ENCODE results near the gene SELE. TPM values are rescaled to one million over a fixed set of nuclear protein-coding genes. Genes with fewer than 3 reads are reported as not detected.

The SELE gene
- total RNA-seq, 1 donor from 2014 or later: not detected

DNA sequence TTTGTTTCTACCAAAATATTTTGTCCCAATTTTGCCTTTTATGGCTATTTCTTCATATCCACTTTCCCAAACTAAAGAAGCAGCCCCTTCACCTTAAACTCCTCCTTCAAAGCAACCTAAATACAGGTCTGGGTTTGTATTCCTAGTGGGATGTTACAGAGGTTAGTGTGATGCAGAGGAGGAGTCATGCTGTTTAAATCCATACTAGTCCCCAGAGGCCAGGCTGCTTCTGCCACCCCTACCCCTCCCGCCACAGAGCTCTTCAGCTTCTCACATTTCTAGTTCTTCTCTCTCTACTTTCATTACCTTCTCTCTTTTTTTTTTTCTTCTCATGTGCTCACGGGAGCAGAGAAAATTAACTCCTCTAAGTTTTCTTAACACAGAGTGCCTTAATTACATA, 51.8 kb downstream of the SELE start:
- no peak overlapping the region for H2AFZ ChIP-seq (replicated peaks)
- H3K9me3 ChIP-seq (ENCODE audit: low read depth): no peaks in the 10 kb centered on the region
- H3K9me3 Mint-ChIP-seq: no peaks in the 10 kb centered on the region
- H3K27me3 Mint-ChIP-seq (ENCODE audit: insufficient read depth, low read depth): peaks cover 3% of the 10 kb centered on the region
- no peaks in the 10 kb centered on the region for H3K36me3 ChIP-seq
- H3K4me1 Mint-ChIP-seq: peaks cover 21% of the 10 kb centered on the region
- no peak overlapping the region for H3K4me2 ChIP-seq
- no peak overlapping the region for H3K4me3 ChIP-seq
- no peaks in the 10 kb centered on the region for H3F3A ChIP-seq (ENCODE audit: low read depth)
- H3K27me3 ChIP-seq: peaks cover 59% of the 10 kb centered on the region
- no peaks in the 10 kb centered on the region for H3K36me3 Mint-ChIP-seq
- H3K4me3 Mint-ChIP-seq: no peak overlapping the region
- no peak for DNase-seq (ENCODE audit: low spot score)
- H3K27ac Mint-ChIP-seq: no peak overlapping the region
- H3K4me1 ChIP-seq: no peaks in the 10 kb centered on the region
- no peak overlapping the region for H3K9ac ChIP-seq
- no peaks in the 10 kb centered on the region for H4K20me1 ChIP-seq (ENCODE audit: low read depth)
- H3K79me2 ChIP-seq (ENCODE audit: low read depth): no peaks in the 10 kb centered on the region
- no peak for TF ChIP-seq EZH2phosphoT487 (IDR thresholded peaks at IDR 0.05)
- no peak for TF ChIP-seq EZH2 (IDR thresholded peaks at IDR 0.05)
- no peak for TF ChIP-seq CTCF (IDR thresholded peaks at IDR 0.05)
- no peak overlapping the region for H3K27ac ChIP-seq

DNA sequence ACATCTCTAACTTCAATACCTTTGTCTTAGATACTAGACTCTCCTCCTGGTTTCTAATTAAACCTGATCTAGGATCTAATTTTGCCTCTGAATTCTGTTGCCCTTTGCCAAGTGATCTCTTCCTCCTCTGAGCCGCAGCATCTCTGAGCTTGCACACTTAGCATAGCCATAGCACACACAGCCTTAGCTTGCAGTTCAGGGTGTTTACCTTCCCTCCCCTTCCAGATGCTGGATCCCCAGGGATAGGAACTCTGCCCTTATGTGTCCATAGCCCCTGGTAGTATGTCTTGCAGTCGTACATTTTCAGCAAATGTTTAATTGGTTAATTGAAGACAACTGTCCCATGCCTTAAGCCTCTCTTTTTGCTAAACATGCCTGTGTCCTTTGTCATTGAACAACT, 52.7 kb downstream of the SELE start:
- Mint-ChIP-seq H3K27me3 (ENCODE audit: insufficient read depth, low read depth) (peaks cover 3% of the 10 kb centered on the region), H3K36me3 (no peaks in the 10 kb centered on the region), H3K9me3 (no peaks in the 10 kb centered on the region), H3K27ac (no peak overlapping the region), H3K4me3 (no peak overlapping the region), H3K4me1 (peaks cover 21% of the 10 kb centered on the region)
- Histone ChIP-seq H2AFZ (replicated peaks) (no peak overlapping the region), H3K4me1 (no peaks in the 10 kb centered on the region), H3K79me2 (ENCODE audit: low read depth) (no peaks in the 10 kb centered on the region), H3K27ac (no peak overlapping the region), H3K36me3 (no peaks in the 10 kb centered on the region), H3K9me3 (ENCODE audit: low read depth) (no peaks in the 10 kb centered on the region), H4K20me1 (ENCODE audit: low read depth) (no peaks in the 10 kb centered on the region), H3K4me3 (no peak overlapping the region), H3K4me2 (no peak overlapping the region), H3K27me3 (peaks cover 59% of the 10 kb centered on the region), H3F3A (ENCODE audit: low read depth) (no peaks in the 10 kb centered on the region), H3K9ac (no peak overlapping the region)
- no peak for DNase-seq (ENCODE audit: low spot score)
- TF ChIP-seq CTCF (IDR thresholded peaks at IDR 0.05) (no peak), EZH2 (IDR thresholded peaks at IDR 0.05) (no peak), EZH2phosphoT487 (IDR thresholded peaks at IDR 0.05) (no peak)

- H3K9me3 ChIP-seq (ENCODE audit: low read depth): no peaks in the 10 kb centered on the region
- H3F3A ChIP-seq (ENCODE audit: low read depth): no peaks in the 10 kb centered on the region
- peaks cover 3% of the 10 kb centered on the region for H3K27me3 Mint-ChIP-seq (ENCODE audit: insufficient read depth, low read depth)
- H3K27me3 ChIP-seq: peaks cover 59% of the 10 kb centered on the region
- no peak overlapping the region for H3K27ac Mint-ChIP-seq
- no peaks in the 10 kb centered on the region for H4K20me1 ChIP-seq (ENCODE audit: low read depth)
- H2AFZ ChIP-seq (replicated peaks): no peak overlapping the region
- H3K9ac ChIP-seq: no peak overlapping the region
- no peaks in the 10 kb centered on the region for H3K36me3 Mint-ChIP-seq
- no peak for DNase-seq (ENCODE audit: low spot score)
- H3K4me3 Mint-ChIP-seq: no peak overlapping the region
- H3K79me2 ChIP-seq (ENCODE audit: low read depth): no peaks in the 10 kb centered on the region
- no peak overlapping the region for H3K27ac ChIP-seq
- H3K4me2 ChIP-seq: no peak overlapping the region
- H3K4me1 ChIP-seq: no peaks in the 10 kb centered on the region
- H3K9me3 Mint-ChIP-seq: no peaks in the 10 kb centered on the region
- no peak for TF ChIP-seq EZH2phosphoT487 (IDR thresholded peaks at IDR 0.05)
- no peak for TF ChIP-seq CTCF (IDR thresholded peaks at IDR 0.05)
- TF ChIP-seq EZH2 (IDR thresholded peaks at IDR 0.05): no peak
- no peak overlapping the region for H3K4me3 ChIP-seq
- peaks cover 21% of the 10 kb centered on the region for H3K4me1 Mint-ChIP-seq
- no peaks in the 10 kb centered on the region for H3K36me3 ChIP-seq
These were observed 53.4 kb downstream of the SELE start for GRCh38 chr1:169680377-169681019.
